ENCODE data around the gene RNF144A. TPM values are rescaled to one million over a fixed set of nuclear protein-coding genes. Genes with fewer than 3 reads are reported as not detected.

The RNF144A gene
- total RNA-seq, 2 donors from 2014 or later, result 20.7 to 21.2 TPM

GRCh38 chr2:6958616-6959235 is 41.5 kb downstream of the RNF144A start:
- ATAC-seq (no peak), DNase-seq (no peak)
- intact Hi-C loops (cut with DNase I, micrococcal nuclease), result no loop called here

GRCh38 chr2:6959751-6960150 is 42.5 kb downstream of the RNF144A start:
- DNase-seq, result no peak
- ATAC-seq, result no peak
- intact Hi-C loops (cut with DNase I, micrococcal nuclease), result no loop called here

GRCh38 chr2:6960659-6961058 is 43.4 kb downstream of the RNF144A start:
- intact Hi-C loops (cut with DNase I, micrococcal nuclease), result no loop called here
- peak in 1 of 2 donors; percentile 12 for DNase-seq
- ATAC-seq, result peak; percentile 90

GRCh38 chr2:6963727-6964126 is 46.5 kb downstream of the RNF144A start:
- ATAC-seq (no peak), DNase-seq (no peak)
- intact Hi-C loops (cut with DNase I, micrococcal nuclease), result no loop called here

GRCh38 chr2:6965071-6965795 is 48.0 kb downstream of the RNF144A start:
- intact Hi-C loops (cut with DNase I, micrococcal nuclease), result no loop called here
- no peak for DNase-seq
- no peak for ATAC-seq

GRCh38 chr2:6966446-6966940 is 49.3 kb downstream of the RNF144A start:
- ATAC-seq (no peak), DNase-seq (no peak)
- intact Hi-C loops (cut with DNase I, micrococcal nuclease), result no loop called here

GRCh38 chr2:6967301-6967700 is 50.1 kb downstream of the RNF144A start:
- ATAC-seq (no peak), DNase-seq (no peak)
- intact Hi-C loops (cut with DNase I, micrococcal nuclease), result no loop called here

GRCh38 chr2:6968319-6969100 is 51.3 kb downstream of the RNF144A start:
- ATAC-seq (no peak), DNase-seq (no peak)
- intact Hi-C loops (cut with DNase I, micrococcal nuclease), result no loop called here

- DNase-seq (no peak), ATAC-seq (no peak)
- intact Hi-C loops (cut with DNase I, micrococcal nuclease), result no loop called here
These were observed 53.3 kb downstream of the RNF144A start for GRCh38 chr2:6970551-6970950.

GRCh38 chr2:6970976-6971480 is 53.8 kb downstream of the RNF144A start:
- DNase-seq (no peak), ATAC-seq (no peak)
- intact Hi-C loops (cut with DNase I, micrococcal nuclease), result no loop called here

- no peak for DNase-seq
- intact Hi-C loops (cut with DNase I, micrococcal nuclease), result no loop called here
- no peak for ATAC-seq
These were observed 54.3 kb downstream of the RNF144A start for GRCh38 chr2:6971502-6971901.

GRCh38 chr2:6972067-6972710 is 55.0 kb downstream of the RNF144A start:
- intact Hi-C loops (cut with DNase I, micrococcal nuclease), result no loop called here
- ATAC-seq (no peak), DNase-seq (no peak)

GRCh38 chr2:6973895-6974545 is 56.8 kb downstream of the RNF144A start:
- ATAC-seq (no peak), DNase-seq (no peak)
- intact Hi-C loops (cut with DNase I, micrococcal nuclease), result no loop called here

GRCh38 chr2:6975988-6976387 is 58.8 kb downstream of the RNF144A start:
- no peak for DNase-seq
- peak; percentile 24 for ATAC-seq
- intact Hi-C loops (cut with DNase I, micrococcal nuclease), result no loop called here

GRCh38 chr2:6977113-6977741 is 60.0 kb downstream of the RNF144A start:
- intact Hi-C loops (cut with DNase I, micrococcal nuclease), result no loop called here
- peak; percentile 87 for ATAC-seq
- DNase-seq, result peak; percentile 47 to 67

- peak; percentile 33 for ATAC-seq
- no peak for DNase-seq
- intact Hi-C loops (cut with DNase I, micrococcal nuclease), result no loop called here
These were observed 60.6 kb downstream of the RNF144A start for GRCh38 chr2:6977786-6978185.

GRCh38 chr2:6978991-6979390 is 61.8 kb downstream of the RNF144A start:
- ATAC-seq (no peak), DNase-seq (no peak)
- intact Hi-C loops (cut with DNase I, micrococcal nuclease), result no loop called here

GRCh38 chr2:6982449-6982848 is 65.2 kb downstream of the RNF144A start:
- intact Hi-C loops (cut with DNase I, micrococcal nuclease), result no loop called here
- no peak for DNase-seq
- ATAC-seq, result no peak

Measured in left colon (tissue), 2 donors.